T-cell (primary cell): ENCODE results near the gene NAP1L5. TPM values are rescaled to one million over a fixed set of nuclear protein-coding genes. Genes with fewer than 3 reads are reported as not detected.

Experiments used
- ATAC-seq, 4 experiments: fragments of 200-7000 bp in 3 of 4; fragments of 150-1000 bp in 1 of 4; cut with Tn5 transposase; replicated peaks in 1 of 4; 1 replicate in 3 of 4; 2 replicates in 1 of 4; pipeline ENCODE4 v1.10.0; 2021; ENCODE audit warnings: moderate library complexity in 3 of 4, mild to moderate bottlenecking in 2 of 4, moderate number of reproducible peaks in 1 of 4
- CTCF ChIA-PET, 2 donors: fragments of 300-600 bp; sonication (Branson Sonifier 250); formaldehyde crosslinking; loops; one replicate each; lab custom pipeline; 2022; ENCODE audit warnings: antibody characterized with exemption in 2 of 2; lab: Charles Lee
- POLR2A ChIA-PET, 2 donors: fragments of 300-600 bp; sonication (Branson Sonifier 250); formaldehyde crosslinking; loops; one replicate each; lab custom pipeline; 2022; ENCODE audit warnings: antibody characterized with exemption in 2 of 2; lab: Charles Lee
- DNase-seq, 35 experiments: peaks; one replicate each; pipeline versions ENCODE4 v3.0.0 to v3.0.0-alpha.2; 2013 to 2023
- H3K27ac ChIP-seq: one replicate; pipeline ENCODE4 v1.5.1; 2013; ENCODE audit warnings: low read length
- H3K27me3 ChIP-seq, 2 experiments: replicated peaks in 1 of 2; 1 replicate in 1 of 2; 2 replicates in 1 of 2; pipeline versions ENCODE4 v1.6.1 to v1.7.0; 2013; ENCODE audit warnings: low read length in 1 of 2, mixed read lengths in 1 of 2; ENCODE audit not compliant: control insufficient read depth in 2 of 2, insufficient read depth in 2 of 2; ENCODE audit errors: extremely low read depth in 1 of 2
- H3K36me3 ChIP-seq, 2 donors: 1 replicate in 1 of 2; 2 replicates in 1 of 2; pipeline versions ENCODE4 v1.6.1 to v1.7.0; 2013; ENCODE audit warnings: low read length in 1 of 2; ENCODE audit not compliant: control insufficient read depth in 2 of 2, insufficient read depth in 1 of 2; ENCODE audit errors: extremely low read depth in 1 of 2
- H3K4me1 ChIP-seq, 2 experiments: 1 replicate in 1 of 2; 2 replicates in 1 of 2; pipeline versions ENCODE4 v1.6.1 to v1.7.0; 2013; ENCODE audit warnings: low read length in 2 of 2, mixed read lengths in 1 of 2; ENCODE audit not compliant: insufficient read depth in 2 of 2, control insufficient read depth in 1 of 2; ENCODE audit errors: extremely low read depth in 1 of 2
- H3K4me3 ChIP-seq, 2 donors: 1 replicate in 1 of 2; 2 replicates in 1 of 2; pipeline versions ENCODE4 v1.5.1 to v1.7.0; 2013; ENCODE audit warnings: mild to moderate bottlenecking in 2 of 2, low read length in 1 of 2, moderate library complexity in 1 of 2; ENCODE audit not compliant: control insufficient read depth in 1 of 2; ENCODE audit errors: extremely low read depth in 1 of 2
- H3K9me3 ChIP-seq: 2 replicates; pipeline ENCODE4 v1.7.0; 2013
- H3K27ac Mint-ChIP-seq, 2 donors: one replicate each; pipeline ENCODE4 v1.8.0; 2020 to 2021; ENCODE audit warnings: mild to moderate bottlenecking in 2 of 2, mixed read lengths in 2 of 2
- H3K27me3 Mint-ChIP-seq, 2 donors: one replicate each; pipeline ENCODE4 v1.8.0; 2021 to 2022; ENCODE audit warnings: mixed read lengths in 2 of 2
- H3K36me3 Mint-ChIP-seq: one replicate; pipeline ENCODE4 v1.8.0; 2021; ENCODE audit warnings: mixed read lengths
- H3K4me1 Mint-ChIP-seq, 3 donors: one replicate each; pipeline ENCODE4 v1.8.0; 2020 to 2022; ENCODE audit warnings: mixed read lengths in 3 of 3, mild to moderate bottlenecking in 1 of 3
- H3K4me3 Mint-ChIP-seq, 3 donors: one replicate each; pipeline ENCODE4 v1.8.0; 2020 to 2022; ENCODE audit warnings: mild to moderate bottlenecking in 3 of 3, mixed read lengths in 3 of 3, moderate library complexity in 3 of 3
- H3K9me3 Mint-ChIP-seq, 3 donors: one replicate each; pipeline ENCODE4 v1.8.0; 2020 to 2022; ENCODE audit warnings: mixed read lengths in 3 of 3
- WGBS: methylation state at CpG from one replicate; pipeline ENCODE4 v1.1.5; 2013; ENCODE audit warnings: missing lambda C conversion rate; ENCODE audit not compliant: insufficient coverage; 5-methylcytosine and 5-hydroxymethylcytosine counted together
- total RNA-seq, 35 experiments: library from RNA in 6 of 35; stranded (reverse) in 6 of 35; fragments of 120-200 nt in 1 of 35; gene quantifications; one replicate each; pipeline versions ENCODE4 v1.2.1 to v1.2.4 and lab custom pipeline; 2013 to 2026

Gene NAP1L5
- total RNA-seq, 5 donors from 2014 or later (not counting 1 experiment from before 2014, with no cell fraction given), result 1.2 to 10.4 (median 2.3) TPM

GRCh38 chr4:88690355-88690754 is 7.3 kb downstream of the NAP1L5 start:
- peaks cover 4 to 63% of the 10 kb centered on the region in 2 donors for H3K36me3 ChIP-seq
- H3K4me3 ChIP-seq, result no peak overlapping the region
- no peaks in the 10 kb centered on the region for H3K9me3 Mint-ChIP-seq
- POLR2A ChIA-PET, result no interaction called here
- no peaks in the 10 kb centered on the region for H3K4me1 ChIP-seq
- H3K27ac Mint-ChIP-seq, result peak overlapping the region; percentile 3 to 37
- DNase-seq (no peak), ATAC-seq (no peak)
- H3K27me3 Mint-ChIP-seq, result no peaks in the 10 kb centered on the region
- no peak overlapping the region for H3K27ac ChIP-seq
- CTCF ChIA-PET, result interaction anchor here in 1 of 2 donors (0.7 to 1.2 kb wide), 2 partner anchors 17 to 151 kb away, joined by 3 read pairs; no protein-coding TSS in a partner anchor
- no peaks in the 10 kb centered on the region for H3K9me3 ChIP-seq
- no peak overlapping the region for H3K4me3 Mint-ChIP-seq
- H3K36me3 Mint-ChIP-seq, result peaks cover 50% of the 10 kb centered on the region
- 100% methylated on average over 2 of the region's 3 CpGs for WGBS
- H3K27me3 ChIP-seq, result no peaks in the 10 kb centered on the region
- H3K4me1 Mint-ChIP-seq, result peaks cover 0 to 4% (median 0%) of the 10 kb centered on the region in 3 donors

GRCh38 chr4:88681209-88681608 is 16.4 kb downstream of the NAP1L5 start:
- DNase-seq (no peak), ATAC-seq (no peak)
- WGBS, result 67% methylated on average over 2 of the region's 5 CpGs
- no peak overlapping the region for H3K4me3 Mint-ChIP-seq
- Histone ChIP-seq H3K4me1 (no peaks in the 10 kb centered on the region), H3K4me3 (no peak overlapping the region), H3K27ac (no peak overlapping the region), H3K36me3 (peaks cover 9 to 62% of the 10 kb centered on the region in 2 donors), H3K27me3 (no peaks in the 10 kb centered on the region), H3K9me3 (no peaks in the 10 kb centered on the region)
- ChIA-PET CTCF (no interaction called here), POLR2A (no interaction called here)
- H3K27ac Mint-ChIP-seq, result no peak overlapping the region
- no peaks in the 10 kb centered on the region for H3K27me3 Mint-ChIP-seq
- H3K9me3 Mint-ChIP-seq, result peaks cover 0 to 2% (median 0%) of the 10 kb centered on the region in 3 donors
- H3K4me1 Mint-ChIP-seq, result no peaks in the 10 kb centered on the region
- H3K36me3 Mint-ChIP-seq, result peaks cover 79% of the 10 kb centered on the region

GRCh38 chr4:88675543-88675942 is 22.1 kb downstream of the NAP1L5 start:
- H3K9me3 Mint-ChIP-seq, result no peaks in the 10 kb centered on the region
- CTCF ChIA-PET, result interaction anchor here in 1 of 2 donors (0.5 kb wide), 1 partner anchor 80 kb away, joined by 3 read pairs; no protein-coding TSS in a partner anchor

GRCh38 chr4:88674979-88675378 is 22.6 kb downstream of the NAP1L5 start:
- no peaks in the 10 kb centered on the region for H3K9me3 Mint-ChIP-seq
- no peaks in the 10 kb centered on the region for H3K4me1 ChIP-seq
- H3K27me3 Mint-ChIP-seq, result no peaks in the 10 kb centered on the region
- no peak overlapping the region for H3K4me3 Mint-ChIP-seq
- peaks cover 61% of the 10 kb centered on the region for H3K36me3 Mint-ChIP-seq
- ChIA-PET CTCF (no interaction called here), POLR2A (no interaction called here)
- H3K27ac Mint-ChIP-seq, result no peak overlapping the region
- H3K27me3 ChIP-seq, result no peaks in the 10 kb centered on the region
- WGBS, result 100% methylated on average over 1 of the region's 2 CpGs
- H3K27ac ChIP-seq, result no peak overlapping the region
- no peak for ATAC-seq
- peaks cover 12 to 53% of the 10 kb centered on the region in 2 donors for H3K36me3 ChIP-seq
- H3K4me3 ChIP-seq, result no peak overlapping the region
- H3K9me3 ChIP-seq, result no peaks in the 10 kb centered on the region
- H3K4me1 Mint-ChIP-seq, result no peaks in the 10 kb centered on the region
- DNase-seq, result no peak

More at GRCh38 chr4:88675543-88675942, 22.1 kb downstream of the NAP1L5 start:
- Histone ChIP-seq H3K9me3 (no peaks in the 10 kb centered on the region), H3K27ac (no peak overlapping the region), H3K27me3 (no peaks in the 10 kb centered on the region), H3K4me1 (no peaks in the 10 kb centered on the region), H3K36me3 (peaks cover 10 to 54% of the 10 kb centered on the region in 2 donors), H3K4me3 (no peak overlapping the region)
- DNase-seq (no peak), ATAC-seq (no peak)
- POLR2A ChIA-PET, result no interaction called here
- Mint-ChIP-seq H3K4me1 (no peaks in the 10 kb centered on the region), H3K27ac (no peak overlapping the region), H3K27me3 (no peaks in the 10 kb centered on the region), H3K36me3 (peaks cover 60% of the 10 kb centered on the region), H3K4me3 (no peak overlapping the region)
- no CpG with 5 or more reads among the region's 2 CpGs for WGBS

GRCh38 chr4:88674565-88674964 is 23.1 kb downstream of the NAP1L5 start:
- Histone ChIP-seq H3K27ac (no peak overlapping the region), H3K36me3 (peaks cover 12 to 54% of the 10 kb centered on the region in 2 donors), H3K4me3 (no peak overlapping the region), H3K27me3 (no peaks in the 10 kb centered on the region), H3K4me1 (no peaks in the 10 kb centered on the region), H3K9me3 (no peaks in the 10 kb centered on the region)
- Mint-ChIP-seq H3K36me3 (peaks cover 60% of the 10 kb centered on the region), H3K4me3 (no peak overlapping the region), H3K27ac (no peak overlapping the region), H3K4me1 (no peaks in the 10 kb centered on the region), H3K9me3 (no peaks in the 10 kb centered on the region), H3K27me3 (no peaks in the 10 kb centered on the region)
- DNase-seq (no peak), ATAC-seq (no peak)
- CTCF ChIA-PET, result interaction anchor here in 1 of 2 donors (2.0 kb wide), 1 partner anchor 11 kb away, joined by 7 read pairs; no protein-coding TSS in a partner anchor
- POLR2A ChIA-PET, result no interaction called here

- 100% methylated on average over 1 of the region's 2 CpGs for WGBS
- POLR2A ChIA-PET, result no interaction called here
- no peak overlapping the region for H3K4me3 ChIP-seq
- Mint-ChIP-seq H3K27me3 (no peaks in the 10 kb centered on the region), H3K27ac (peak overlapping the region in 1 of 2 donors; percentile 5), H3K36me3 (peaks cover 58% of the 10 kb centered on the region), H3K9me3 (no peaks in the 10 kb centered on the region), H3K4me3 (no peak overlapping the region), H3K4me1 (no peaks in the 10 kb centered on the region)
- peaks cover 9 to 54% of the 10 kb centered on the region in 2 donors for H3K36me3 ChIP-seq
- CTCF ChIA-PET, result interaction anchor here (0.5 to 2.0 kb wide), 7 partner anchors 10 to 349 kb away, joined by 3 to 8 read pairs (median 5); no protein-coding TSS in a partner anchor
- H3K4me1 ChIP-seq, result no peaks in the 10 kb centered on the region
- DNase-seq (no peak), ATAC-seq (no peak)
- H3K27me3 ChIP-seq, result no peaks in the 10 kb centered on the region
- no peak overlapping the region for H3K27ac ChIP-seq
- no peaks in the 10 kb centered on the region for H3K9me3 ChIP-seq
Observed at GRCh38 chr4:88673886-88674285, 23.7 kb downstream of the NAP1L5 start.
